ENCODE results near the gene SCRN1.

- no peak for TF ChIP-seq CTCF (IDR thresholded peaks at IDR 0.05; ENCODE audit: insufficient read depth, low read length)
- no peak for TF ChIP-seq SPI1 (IDR thresholded peaks at IDR 0.05; ENCODE audit: borderline replicate concordance, low read depth)
- TF ChIP-seq POLR2AphosphoS5 (IDR thresholded peaks at IDR 0.05; ENCODE audit: low read depth) = no peak
- TF ChIP-seq REST (IDR thresholded peaks at IDR 0.05; ENCODE audit: insufficient replicate concordance, low read depth) = no peak
- no peak for TF ChIP-seq GABPA (IDR thresholded peaks at IDR 0.05; ENCODE audit: low read depth)
These were observed 44.9 kb upstream of the SCRN1 start for GRCh38 chr7:30034501-30034900.
